SIG-M5 (cell line): ENCODE results near the gene IL1RN.

Source experiments
- DNase-seq: peaks from one replicate; lab custom pipeline; 2025; lab: John Stamatoyannopoulos, UW

The IL1RN gene

DNA sequence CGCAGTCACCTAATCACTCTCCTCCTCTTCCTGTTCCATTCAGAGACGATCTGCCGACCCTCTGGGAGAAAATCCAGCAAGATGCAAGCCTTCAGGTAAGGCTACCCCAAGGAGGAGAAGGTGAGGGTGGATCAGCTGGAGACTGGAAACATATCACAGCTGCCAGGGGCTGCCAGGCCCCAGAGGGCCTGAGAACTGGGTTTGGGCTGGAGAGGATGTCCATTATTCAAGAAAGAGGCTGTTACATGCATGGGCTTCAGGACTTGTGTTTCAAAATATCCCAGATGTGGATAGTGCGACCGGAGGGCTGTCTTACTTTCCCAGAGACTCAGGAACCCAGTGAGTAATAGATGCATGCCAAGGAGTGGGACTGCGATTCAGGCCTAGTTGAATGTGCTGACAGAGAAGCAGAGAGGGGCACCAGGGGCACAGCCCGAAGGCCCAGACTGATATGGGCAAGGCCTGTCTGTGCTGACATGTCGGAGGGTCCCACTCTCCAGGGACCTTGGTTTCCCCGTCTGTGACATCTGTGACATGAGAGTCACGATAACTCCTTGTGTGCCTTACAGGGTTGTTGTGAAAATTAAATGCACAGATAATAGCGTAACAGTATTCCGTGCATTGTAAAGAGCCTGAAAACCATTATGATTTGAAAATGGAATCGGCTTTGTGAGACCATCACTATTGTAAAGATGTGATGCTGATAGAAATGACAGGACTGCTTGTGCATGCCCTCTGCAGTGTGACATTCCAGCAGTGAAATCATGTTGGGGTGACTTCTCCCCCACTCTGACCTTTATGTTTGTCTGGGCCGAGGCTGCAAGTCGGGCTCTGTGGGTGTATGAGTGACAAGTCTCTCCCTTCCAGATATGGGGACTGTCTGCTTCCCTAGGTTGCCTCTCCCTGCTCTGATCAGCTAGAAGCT is 510 bp downstream of the IL1RN start:
- DNase-seq = no peak

- no peak for DNase-seq
These were observed 2.2 kb downstream of the IL1RN start for GRCh38 chr2:113129519-113130078.

DNA sequence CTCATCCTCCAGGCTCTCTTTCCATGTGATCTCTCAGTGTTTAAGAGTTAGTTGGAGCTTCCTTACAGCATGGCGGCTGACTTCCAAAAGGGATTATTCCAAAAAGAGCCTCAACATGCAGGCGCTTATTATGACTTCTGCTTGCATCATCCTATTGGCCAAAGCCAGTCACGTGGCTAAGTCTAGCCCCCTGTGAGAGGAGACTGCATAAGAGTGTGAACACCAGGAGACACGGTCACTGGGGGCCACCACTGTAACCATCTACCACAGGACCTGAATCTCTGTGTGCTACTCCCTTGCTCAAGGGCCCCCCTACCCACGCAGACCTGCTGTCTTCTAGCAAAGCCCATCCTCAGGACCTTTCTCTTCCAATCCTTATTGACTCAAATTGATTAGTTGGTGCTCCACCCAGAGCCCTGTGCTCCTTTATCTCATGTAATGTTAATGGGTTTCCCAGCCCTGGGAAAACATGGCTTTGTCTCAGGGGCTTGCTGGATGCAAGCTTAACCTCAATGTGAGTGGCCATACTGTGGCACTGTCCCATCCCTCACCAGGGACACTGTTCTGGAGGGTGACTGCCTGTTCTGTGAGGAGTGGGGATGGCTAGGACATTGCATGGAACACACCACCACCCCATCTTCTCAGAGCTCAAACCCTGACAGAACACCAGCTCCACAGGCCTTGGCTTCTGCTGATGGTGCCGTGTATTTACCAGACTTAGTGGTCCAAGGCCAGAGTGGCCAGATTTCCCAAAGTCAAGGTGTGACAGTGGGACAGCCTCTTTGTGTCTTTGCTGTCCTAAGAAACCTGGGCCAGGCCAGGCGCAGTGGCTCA is 4.2 kb downstream of the IL1RN start:
- no peak for DNase-seq

DNA sequence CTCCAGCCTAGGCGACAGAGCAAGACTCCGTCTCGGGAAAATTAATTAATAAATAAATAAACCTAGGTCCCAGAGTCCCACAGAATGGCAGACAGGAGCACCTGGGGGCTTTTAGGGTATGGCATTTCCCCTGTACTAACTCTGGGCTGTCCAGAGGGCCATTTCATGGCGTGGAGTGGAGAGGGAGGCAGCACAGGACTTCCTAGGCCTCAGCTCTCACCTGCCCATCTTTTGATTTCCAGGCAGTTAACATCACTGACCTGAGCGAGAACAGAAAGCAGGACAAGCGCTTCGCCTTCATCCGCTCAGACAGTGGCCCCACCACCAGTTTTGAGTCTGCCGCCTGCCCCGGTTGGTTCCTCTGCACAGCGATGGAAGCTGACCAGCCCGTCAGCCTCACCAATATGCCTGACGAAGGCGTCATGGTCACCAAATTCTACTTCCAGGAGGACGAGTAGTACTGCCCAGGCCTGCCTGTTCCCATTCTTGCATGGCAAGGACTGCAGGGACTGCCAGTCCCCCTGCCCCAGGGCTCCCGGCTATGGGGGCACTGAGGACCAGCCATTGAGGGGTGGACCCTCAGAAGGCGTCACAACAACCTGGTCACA is 5.1 kb downstream of the IL1RN start:
- no peak for DNase-seq

DNA sequence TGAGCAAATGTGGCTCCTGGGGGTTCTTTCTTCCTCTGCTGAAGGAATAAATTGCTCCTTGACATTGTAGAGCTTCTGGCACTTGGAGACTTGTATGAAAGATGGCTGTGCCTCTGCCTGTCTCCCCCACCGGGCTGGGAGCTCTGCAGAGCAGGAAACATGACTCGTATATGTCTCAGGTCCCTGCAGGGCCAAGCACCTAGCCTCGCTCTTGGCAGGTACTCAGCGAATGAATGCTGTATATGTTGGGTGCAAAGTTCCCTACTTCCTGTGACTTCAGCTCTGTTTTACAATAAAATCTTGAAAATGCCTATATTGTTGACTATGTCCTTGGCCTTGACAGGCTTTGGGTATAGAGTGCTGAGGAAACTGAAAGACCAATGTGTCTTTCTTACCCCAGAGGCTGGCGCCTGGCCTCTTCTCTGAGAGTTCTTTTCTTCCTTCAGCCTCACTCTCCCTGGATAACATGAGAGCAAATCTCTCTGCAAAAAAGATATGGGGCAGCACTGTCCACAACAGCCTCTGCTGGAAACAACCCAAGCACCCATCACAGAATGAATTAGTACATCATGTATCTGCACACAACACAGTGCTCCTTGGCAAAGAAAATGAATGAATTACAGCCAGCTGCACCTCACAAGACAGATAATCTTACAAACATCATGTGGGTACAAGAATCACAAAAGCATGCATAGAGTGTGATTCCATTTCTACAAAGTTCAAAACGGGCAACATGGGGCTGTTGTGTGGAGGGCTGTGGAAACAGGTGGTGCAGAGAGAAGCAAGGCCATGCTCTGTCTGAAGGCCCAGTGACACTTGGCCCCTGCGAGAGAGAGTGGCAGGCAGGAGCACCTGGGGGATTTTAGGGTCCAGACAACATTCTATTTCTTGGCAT is 6.6 kb downstream of the IL1RN start:
- no peak for DNase-seq

DNA sequence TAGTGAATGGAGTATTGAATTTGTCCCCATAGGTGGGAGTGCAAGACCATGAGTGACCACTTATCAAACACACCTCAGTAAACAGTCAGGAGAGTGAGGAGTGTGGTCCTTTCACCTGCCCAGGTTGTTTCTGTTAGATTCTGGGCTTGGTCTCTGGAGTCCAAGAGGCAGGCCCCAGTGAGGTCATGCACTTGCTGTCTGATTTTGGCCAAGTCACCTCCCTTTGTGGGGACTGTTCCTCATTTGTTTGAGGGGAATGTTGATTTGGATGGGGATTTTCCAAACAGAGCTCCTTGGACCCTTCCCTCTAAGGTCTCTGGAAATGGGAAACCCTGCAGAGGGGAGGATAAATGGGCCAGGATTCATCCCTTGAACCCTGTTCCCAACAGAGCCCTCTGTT is 7.3 kb downstream of the IL1RN start:
- DNase-seq = no peak

- no peak for DNase-seq
These were observed 7.9 kb downstream of the IL1RN start for GRCh38 chr2:113135317-113135716.

- DNase-seq = no peak
These were observed 9.7 kb downstream of the IL1RN start for GRCh38 chr2:113136828-113137775.

DNA sequence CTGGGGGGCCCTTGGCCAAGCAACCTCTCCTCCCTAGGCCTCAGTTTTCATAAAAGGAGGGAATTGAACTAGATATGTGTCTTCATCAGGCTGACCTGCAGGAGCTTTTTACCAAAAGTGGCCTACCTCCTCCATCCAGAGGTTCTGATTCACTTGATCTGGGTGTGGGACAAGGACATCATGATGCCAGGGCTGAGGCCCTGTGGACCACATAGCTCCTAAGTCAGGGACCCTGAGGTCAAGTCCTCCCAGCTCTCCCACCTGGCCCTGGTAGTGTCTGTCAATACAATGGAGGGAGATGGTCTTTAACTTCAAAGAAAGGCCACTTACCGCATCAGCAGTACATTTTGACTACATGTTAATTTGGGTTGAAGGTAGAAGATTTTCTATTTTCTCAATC is 10.4 kb downstream of the IL1RN start:
- no peak for DNase-seq

DNA sequence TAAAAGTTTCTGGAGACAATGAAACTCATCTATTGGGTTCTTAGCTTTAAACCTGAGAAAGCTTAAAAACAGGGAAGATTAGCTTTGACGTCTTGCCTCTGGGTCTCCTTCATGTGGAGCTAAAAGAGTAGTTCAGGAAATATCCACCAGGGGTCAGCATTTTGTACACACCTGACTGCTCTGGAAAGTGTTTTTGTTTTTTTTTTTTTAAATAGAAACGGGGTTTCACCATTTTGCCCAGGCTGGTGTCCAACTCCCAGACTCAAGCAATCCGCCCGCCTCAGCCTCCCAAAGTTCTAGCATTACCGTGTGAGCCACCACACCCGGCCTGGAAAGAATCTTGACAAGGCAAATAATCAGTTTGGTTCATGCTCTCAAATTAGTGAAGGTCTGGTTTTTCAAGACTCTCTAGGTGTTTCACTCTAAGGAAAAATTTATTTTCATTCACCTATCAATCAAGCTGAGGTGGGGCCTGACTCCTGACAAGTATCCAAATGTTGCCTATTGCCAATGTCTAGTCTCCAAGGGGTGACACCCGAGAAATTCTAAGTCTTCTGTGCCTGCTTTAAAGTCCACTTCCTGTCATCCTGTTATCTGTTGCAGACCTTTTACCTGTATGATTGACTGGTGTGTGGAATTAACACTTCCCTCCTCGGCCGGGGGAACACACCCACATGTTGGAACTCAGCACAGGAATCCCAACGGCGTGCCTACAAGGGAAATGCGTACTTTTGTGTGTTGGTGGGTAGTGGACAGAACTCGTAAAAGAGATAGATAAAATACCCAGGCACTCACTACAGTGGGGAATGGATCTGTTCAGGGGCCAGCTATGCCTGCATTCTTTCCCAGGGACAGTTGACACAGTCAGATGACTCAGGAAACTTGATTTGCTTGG is 11.3 kb downstream of the IL1RN start:
- peak; percentile 22 for DNase-seq

DNA sequence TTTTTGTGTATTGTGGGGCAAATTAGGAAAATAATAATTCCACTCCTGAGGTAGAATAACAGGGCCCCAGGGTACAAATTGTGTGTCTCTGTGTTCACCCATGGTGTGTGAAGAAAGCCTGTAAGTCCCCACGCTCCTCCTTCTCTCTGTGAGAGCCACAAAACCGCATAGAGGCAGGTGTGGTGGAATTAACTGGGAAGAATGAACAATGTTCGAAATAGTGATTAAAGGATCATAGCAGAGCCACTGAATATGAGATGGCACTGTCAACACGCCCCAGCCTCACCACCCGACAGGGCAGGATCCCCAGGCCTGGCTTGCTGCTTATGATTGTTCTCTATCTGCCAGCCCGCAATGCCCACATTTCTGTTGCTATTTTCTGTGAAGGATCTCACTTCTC is 14.1 kb downstream of the IL1RN start:
- DNase-seq = no peak

GRCh38 chr2:113142290-113142689 is 14.9 kb downstream of the IL1RN start:
- DNase-seq = no peak

DNA sequence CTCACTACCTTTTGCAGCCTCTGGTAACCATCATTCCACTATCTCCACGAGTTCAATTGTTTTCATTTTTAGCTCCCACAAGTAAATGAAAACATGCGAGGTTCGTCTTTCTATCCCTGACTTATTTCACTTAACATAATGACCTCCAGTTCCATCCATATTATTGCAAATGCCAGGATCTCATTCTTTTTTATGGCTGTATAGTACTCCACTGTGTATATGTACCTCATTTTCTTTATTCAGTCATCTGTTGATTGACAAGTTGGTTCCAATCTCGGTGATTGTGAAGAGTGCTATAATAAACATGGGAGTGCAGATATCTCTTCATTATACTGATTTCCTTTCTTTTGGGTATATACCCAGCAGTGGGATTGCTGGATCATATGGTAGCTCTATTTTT is 16.9 kb downstream of the IL1RN start:
- no peak for DNase-seq

DNA sequence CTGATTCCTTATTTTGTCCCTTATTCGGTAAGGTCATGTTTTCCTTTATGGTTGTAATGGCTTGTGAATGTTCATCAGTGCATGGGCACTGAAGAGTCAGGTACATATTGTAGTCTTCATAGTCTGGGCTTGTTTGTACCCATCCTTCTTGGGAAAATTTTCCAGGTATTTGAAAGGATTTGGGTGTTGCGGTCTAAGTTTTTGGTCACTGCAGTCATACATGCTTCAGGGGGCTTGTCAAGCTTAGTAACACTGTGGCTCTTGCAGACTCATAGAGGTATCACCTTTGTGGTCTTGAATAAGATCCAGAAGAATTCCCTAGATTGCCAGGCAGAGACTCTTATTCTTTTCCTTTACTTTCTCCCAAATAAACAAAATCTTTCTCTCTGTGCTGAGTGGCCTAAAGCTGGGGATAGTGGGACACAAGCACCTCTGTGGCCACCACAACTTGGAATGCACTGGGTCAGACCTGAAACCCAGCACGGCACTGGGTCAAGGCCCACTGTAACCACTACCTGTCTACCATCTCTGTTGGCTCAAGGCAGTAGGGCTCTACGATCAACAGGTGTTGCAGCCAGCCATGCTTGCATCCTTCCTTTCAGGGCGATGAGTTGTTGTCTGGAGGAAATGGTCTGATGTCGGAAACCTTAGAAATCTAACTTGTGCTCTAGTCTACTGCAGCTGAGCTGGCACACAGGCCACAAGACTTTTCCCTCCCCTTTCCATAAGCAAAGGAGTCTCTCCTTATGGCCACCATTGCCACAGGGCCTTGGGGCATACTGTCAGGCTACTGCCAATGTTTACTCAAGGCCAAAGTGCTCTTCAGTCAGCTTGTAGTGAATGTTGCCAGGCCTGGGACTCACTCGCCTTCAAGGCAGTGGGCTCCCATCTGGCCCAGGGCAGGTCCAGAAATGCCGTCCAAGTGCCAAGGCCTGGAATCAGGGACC is 21.5 kb downstream of the IL1RN start:
- no peak for DNase-seq

GRCh38 chr2:113149553-113150257 is 22.3 kb downstream of the IL1RN start:
- no peak for DNase-seq

- no peak for DNase-seq
These were observed 22.8 kb downstream of the IL1RN start for GRCh38 chr2:113150258-113150601.

GRCh38 chr2:113155331-113155730 is 27.9 kb downstream of the IL1RN start:
- DNase-seq = no peak
